ENCODE data around the gene HSP90AA1.
"Not testable (repeated sequence)": the region's sequence is repeated elsewhere in the genome, so short reads cannot be mapped to it uniquely, and the experiment has no call there.

The HSP90AA1 gene

DNA sequence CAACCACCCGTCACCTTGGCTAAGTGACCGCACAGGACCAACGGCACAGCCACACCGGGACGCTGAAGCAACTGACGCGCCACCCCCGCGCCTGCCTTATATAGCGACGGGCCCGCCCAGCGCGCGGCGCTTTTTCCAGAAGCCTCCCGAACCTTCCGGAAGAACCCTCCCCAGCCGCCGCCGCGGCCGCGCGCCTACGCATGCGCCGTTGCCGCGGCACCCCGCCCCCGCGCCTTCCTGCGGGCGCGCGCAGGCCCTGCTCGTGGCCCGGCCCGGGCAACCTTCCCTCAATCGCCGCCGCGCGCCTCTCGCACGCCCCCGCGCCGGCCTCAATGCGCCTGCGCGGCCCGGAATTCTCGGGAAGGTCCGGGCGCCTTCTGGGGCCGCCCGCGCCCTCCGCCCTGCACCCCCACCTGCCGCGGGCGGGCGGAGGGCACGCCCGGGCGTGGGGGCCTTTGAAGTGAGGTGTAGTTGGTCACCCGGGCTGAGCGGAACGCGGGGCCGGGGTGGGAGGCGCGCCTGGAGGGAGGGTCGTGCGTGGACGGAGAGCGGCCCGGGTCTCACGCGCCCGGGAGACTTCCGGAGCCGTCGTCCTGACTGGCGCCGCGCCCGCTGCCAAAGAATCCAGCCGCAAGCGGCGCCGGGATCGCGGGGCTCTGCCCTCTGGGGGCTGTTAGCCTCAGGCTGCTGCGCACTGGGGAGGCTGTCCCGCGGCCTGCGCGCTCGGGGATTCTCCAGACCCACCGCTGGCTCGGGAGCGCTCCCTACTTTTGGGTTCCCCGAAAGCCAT is at the start of gene HSP90AA1:
Gene HSP90AA1 (minus strand): TSS at position 73 of the 790 bp plus-strand sequence. CDS start 666 bp downstream, outside the sequence.
- DNase-seq, result peak; percentile 100

DNA sequence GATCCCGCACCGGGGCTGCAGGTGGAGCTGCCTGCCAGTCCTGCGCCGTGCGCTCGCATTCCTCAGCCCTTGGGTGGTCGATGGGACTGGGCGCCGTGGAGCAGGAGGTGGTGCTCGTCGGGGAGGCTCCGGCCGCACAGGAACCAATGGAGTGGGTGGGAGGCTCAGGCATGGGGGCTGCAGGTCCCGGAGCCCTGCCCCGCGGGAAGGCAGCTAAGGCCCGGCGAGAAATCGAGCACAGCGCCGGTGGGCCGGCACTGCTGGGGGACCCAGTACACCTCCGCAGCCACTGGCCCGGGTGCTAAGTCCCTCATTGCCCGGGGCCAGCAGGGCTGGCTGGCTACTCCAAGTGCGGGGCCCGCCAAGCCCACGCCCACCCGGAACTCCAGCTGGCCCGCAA is 48.6 kb upstream of the HSP90AA1 start:
- not testable (repeated sequence) for DNase-seq

DNA sequence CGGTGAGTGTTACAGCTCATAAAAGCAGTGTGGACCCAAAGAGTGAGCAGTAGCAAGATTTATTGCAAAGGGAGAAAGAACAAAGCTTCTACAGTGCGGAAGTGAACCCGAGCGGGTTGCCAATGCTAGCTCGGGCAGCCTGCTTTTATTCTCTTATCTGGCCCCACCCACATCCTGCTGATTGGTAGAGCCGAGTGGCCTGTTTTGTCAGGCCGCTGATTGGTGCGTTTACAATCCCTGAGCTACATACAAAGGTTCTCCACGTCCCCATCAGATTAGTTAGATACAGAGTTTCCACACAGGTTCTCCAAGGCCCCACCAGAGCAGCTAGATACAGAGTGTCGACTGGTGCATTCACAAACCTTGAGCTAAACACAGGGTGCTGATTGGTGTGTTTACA is 47.9 kb upstream of the HSP90AA1 start:
- DNase-seq, result not testable (repeated sequence)

DNA sequence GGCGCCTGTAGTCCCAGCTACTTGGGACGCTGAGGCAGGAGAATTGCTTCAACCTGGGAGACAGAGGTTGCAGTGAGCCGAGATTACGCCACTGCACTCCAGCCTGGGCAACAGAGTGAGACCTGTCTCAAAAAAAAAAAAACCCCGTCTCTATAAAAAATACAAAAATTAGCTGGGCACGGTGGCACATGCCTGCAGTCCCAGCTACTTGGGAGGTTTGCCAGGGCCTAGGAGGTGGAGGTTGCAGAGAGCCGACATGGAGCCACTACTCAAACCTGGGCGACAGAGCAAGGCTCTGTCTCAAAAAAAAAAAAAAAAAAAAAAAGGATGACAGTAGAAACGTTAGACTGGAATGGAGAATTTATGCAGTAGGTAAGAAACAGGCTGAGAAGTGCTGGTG is 47.2 kb upstream of the HSP90AA1 start:
- not testable (repeated sequence) for DNase-seq

DNA sequence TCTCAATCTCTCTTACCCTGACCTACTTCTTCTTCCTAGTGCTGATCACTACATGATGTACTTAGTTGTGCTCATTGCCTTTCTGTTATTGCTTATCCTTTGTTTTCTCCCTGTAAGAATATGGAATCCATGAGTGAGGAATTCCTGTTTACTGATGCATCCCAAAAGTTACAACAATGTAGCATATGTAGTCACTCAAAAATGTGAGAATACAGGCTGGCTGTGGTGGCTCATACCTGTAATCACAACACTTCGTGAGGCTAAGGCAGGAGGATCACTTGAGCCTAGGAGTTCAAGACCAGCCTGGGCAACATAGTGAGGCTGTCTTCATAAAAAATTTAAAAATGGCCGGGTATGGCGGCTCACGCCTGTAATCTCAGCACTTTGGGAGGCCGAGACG is 44.9 kb upstream of the HSP90AA1 start:
- no peak for DNase-seq

DNA sequence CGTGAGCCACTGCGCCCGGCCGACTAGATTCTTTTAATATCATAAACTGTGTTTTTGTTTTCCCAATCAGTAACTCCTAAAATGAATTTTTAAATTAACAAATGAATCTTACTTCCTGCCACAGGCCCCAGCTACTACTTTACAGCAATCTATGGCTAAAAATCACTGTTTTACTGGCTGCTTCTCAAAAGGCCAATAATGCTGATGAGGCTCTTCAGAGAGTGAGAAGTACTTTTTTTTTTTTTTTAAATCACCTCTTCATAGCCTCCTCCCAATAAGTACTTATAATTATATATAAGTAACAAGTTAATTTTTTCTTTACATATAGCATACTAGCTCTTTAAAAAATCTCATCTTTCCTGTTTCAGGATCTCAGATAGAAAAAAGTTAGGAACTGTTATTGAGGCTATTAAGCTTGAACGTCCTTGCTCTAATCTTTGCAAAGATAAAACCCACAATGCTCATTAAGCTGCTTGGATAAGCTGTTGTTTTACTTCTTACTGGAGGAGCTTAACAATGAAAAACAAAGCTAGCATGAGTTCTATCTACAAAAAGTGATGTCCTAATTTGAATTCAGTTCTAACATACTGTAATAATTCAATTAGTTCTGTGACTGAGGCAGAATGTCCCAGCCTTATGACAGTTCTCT is 40.1 kb upstream of the HSP90AA1 start:
- no peak for DNase-seq

DNA sequence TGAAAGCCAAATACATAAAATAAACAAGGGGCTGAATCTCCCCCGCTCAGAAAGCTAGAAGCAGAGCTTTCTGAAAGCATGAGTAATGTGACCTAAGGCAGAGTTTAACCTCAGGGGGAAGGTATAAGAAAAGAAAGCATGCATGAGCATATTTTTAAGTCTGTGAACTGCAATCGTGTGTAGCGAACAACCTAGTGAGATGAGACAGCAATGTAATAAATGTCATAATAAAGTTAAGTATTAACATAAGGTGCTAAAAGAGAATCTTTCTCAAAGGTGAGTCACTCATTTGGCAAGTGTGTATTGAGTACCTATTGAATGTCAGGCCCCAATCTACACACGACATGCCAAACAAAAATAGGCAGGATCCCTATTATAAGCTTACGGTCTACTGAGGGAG is 38.7 kb upstream of the HSP90AA1 start:
- DNase-seq, result no peak

DNA sequence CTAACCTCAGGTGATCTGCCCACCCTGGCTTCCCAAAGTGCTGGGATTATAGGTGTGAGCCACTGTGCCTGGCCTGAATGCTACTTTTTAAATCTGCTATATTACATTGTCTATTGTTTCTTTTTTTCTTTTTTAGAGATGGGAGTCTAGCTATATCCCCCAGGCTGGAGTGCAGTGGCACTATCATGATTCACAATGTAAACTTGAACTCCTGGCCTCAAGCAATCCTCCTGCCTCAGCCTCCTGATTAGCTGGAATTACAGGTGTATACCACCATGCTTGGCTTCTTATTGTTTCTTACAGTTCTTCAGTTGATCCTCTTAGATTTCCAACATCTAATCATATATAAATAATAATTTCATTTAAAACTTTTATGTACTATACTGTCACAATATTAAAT is 37.6 kb upstream of the HSP90AA1 start:
- DNase-seq, result no peak

DNA sequence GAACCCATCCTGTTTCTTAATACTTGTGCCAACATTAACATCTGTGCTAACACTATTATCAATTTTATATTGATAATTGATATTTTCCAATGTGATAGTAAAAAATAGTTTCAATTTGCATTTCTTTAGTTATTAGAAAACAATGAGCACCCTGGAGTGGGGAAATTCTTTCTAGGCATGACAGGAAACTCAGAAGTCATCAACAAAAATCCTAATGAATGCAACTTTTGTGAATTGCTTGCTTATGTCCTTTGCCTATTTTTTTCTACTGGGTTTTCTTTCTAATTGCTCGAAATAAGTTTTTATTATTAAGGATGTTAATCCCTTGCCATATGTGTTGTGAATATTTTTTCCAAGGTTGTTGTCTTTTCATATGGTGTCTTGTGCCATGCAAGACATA is 34.7 kb upstream of the HSP90AA1 start:
- no peak for DNase-seq

DNA sequence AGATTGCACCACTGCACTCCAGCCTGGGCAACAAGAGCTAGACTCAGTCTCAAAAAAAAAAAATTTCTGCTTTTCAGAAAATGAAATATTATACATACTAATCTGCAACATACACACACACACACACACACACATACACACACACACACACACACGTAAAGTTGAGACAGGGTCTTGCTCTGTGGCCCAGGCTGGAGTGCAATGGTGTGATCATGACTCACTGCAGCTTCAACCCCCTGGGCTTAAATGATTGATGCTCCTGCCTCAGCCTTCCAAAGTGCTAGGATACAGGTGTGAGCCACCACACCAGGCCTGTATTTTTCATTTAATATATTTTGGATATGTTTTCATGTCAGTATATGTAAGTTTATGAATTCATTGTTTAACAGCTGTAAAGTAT is 34.0 kb upstream of the HSP90AA1 start:
- DNase-seq, result no peak

DNA sequence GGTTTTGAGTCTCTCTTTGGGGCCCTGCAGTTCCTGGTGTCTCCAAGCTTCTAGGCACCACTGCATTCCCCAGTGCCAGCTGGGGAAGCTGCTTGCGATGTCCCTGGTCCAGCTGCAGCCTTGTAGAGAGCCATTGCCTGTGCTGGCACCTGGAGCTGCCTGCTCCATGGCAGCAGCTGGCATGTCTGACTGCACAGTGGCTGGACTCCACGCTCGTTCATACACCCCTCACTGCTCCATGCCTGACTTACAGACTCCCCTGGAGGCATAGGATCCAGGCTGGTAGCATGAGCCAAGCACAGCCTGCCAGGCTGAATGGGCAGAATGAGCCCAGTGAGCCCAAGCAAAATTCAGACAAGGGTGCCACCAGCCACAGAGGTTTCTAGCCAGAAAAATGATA is 31.0 kb upstream of the HSP90AA1 start:
- DNase-seq, result no peak

DNA sequence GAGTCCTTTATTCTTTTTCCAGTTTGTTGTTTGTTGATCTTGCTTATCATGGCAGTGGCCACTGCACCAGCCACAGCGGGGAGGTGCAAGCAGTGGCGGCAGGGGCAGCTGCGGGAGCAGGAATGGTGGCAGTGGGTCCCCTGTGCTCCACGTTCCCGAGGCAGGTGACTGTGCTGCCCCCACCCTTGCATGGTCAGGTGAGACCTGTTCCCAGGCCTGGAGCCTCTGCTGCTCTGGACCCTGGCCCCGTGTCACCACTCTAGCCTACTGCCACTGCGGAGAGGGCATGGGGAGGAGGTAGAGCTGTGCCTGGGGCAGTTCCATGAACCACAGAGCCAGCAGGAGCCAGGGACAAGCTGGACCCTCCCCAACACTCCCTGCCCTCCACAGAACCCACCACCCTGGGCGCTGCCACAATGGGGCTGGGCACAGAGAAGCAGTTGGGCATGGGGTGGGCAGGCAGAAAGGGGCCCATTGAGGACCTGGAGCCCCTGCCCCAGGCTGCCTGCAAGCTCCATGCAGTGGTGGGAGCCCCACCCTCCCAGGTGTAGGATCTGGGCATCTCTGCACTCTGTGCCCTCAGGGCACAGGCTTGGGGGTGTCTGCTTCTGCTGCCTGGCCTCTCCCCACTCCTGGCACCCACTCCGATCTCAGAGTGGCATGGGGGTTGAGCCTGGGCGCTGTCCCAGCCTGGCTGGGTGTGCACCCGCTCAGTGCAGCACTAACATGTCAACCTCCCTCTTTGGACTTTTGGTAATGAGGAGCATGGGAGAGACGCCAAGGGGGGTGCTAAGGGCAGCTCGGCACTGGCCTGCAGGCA is 29.7 kb upstream of the HSP90AA1 start:
- DNase-seq, result no peak

DNA sequence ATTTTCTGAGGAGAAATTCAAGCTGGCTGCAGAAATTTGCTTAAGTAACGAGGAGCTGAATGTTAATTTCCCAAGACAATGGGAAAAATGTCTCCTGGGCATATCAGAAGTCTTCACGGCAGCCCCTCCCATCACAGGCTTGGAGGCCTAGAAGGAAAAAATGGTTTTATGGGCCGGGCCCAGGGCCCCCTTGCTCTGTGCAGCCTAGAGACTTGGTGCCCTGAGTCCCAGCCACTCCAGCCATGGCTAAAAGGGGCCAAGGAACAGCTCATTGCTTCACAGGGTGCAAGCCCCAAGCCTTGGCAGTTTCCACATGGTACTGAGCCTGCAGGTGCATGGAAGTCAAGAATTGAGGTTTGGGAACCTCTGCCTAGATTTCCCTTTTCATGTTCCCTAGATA is 24.3 kb upstream of the HSP90AA1 start:
- no peak for DNase-seq

DNA sequence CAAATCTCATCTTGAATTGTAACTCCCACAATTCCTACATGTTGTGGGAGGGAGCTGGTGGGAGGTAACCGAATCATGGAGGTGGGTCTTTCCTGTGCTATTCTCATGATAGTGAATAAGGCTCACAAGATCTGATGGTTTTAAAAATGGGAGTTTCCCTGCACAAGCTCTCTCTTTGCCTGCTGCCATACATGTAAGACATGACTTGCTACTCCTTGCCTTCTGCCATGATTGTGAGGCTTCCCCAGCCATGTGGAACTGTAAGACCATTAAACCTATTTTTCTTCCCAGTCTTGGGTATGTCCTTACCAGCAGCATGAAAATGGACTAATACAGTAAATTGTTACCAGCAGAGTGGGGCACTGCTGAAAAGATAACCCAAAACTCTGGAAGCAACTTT is 22.5 kb upstream of the HSP90AA1 start:
- DNase-seq, result not testable (repeated sequence)

DNA sequence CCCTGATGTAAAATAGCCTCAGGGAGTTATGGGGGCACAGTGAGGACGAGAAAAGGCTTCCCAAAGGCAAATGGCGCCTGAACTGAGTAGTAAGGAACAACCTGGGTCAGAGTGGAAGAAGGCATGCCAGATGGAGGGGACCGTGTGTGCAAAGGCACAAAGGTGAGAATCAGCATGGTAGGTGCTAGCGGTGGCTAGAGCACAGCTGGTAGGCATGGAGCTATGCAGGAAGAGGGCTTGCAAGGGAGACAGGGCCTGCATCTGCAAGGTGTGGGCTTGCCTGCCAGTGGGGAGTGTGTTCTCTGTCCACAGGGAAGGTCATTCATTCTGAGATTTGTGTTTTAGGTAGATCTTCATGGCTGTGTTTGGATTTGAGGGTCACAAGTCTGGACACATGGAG is 18.5 kb upstream of the HSP90AA1 start:
- no peak for DNase-seq

DNA sequence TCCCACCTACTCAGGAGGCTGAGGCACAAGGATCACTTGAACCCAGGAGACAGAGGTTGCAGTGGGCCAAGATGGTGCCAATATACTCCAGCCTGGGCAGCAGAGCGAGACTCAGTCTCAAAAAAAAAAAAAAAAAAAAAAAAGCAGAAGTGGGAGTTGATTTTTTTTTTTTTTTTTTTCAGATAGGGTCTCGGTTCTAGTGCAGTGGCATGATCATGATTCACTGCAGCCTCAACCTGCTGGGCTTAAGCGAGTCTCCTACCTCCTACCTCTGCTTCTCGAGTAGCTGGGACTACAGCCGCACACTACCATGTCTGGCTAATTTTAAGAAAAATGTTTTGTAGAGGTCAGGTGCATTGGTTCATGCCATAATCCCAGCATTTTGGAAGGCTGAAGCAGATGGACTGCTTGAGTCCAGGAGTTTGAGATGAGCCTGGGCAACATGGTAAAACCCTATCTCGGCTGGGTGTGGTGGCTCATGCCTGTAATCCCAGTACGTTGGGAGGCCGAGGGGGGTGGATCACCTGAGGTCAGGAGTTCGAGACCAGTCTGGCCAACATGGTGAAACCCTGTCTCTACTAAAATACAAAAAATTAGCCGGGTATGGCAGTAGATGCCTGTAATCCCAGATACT is 16.3 kb upstream of the HSP90AA1 start:
- no peak for DNase-seq

DNA sequence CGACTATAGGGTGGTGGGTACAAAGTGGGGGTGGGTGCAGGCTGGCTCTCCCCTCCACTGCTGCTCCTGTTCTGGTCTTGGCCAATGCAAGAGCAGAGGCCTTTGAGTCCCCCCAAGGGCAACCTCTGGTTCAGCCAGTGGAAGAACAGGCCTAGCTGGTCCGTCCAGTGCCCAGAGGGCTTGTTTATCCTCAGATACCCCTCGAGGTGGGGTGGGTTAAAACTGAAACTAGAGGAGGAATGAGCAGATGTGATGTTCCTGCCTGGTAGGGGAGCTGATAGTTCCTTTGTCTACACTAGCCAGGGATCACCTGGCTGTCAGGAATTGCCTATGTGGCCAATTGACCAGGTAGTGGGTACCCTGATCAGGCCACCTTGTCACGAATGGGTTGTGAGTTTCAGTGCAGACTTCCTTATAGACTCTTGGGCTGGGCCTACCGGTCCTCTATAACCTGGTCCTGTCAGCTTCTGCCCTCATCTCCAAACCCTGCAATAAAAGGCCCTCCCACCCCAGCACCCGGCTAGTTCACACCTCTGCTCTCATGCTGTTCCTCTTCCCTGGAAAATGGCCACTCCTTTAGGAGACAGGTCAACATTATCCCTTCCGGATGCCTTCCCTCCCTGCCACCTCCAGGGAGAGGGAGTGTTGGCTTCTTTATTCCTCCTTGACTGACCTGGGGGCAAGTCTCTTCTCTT is 10.7 kb upstream of the HSP90AA1 start:
- DNase-seq, result no peak

DNA sequence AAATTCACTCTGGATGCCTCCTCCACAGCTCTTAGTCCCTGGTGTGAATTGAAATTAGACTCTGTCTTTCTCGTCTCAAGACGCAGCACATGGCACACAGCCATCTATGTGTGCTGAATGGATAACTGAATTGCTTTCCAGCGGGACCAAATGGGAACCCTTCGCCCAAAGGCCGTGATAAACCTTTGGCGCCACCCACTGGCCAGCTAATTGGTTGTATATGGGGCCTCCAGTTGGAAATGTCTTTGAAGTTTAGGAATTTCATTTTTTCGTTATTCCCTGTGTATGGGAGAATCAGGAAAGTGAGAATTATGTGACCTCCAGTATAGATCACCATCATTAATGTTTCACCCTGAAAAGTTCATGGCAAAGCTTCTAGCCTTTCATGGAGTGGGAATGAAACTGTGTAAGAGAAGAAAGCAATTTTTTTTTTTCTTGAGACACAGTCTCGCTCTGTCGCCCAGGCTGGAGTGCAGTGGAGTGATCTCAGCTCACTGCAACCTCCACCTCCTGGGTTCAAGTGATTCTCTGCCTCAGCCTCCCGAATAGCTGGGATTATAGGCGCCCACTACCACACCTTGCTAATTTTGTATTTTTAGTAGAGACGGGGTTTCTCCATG is 9.8 kb upstream of the HSP90AA1 start:
- peak; percentile 84 for DNase-seq

DNA sequence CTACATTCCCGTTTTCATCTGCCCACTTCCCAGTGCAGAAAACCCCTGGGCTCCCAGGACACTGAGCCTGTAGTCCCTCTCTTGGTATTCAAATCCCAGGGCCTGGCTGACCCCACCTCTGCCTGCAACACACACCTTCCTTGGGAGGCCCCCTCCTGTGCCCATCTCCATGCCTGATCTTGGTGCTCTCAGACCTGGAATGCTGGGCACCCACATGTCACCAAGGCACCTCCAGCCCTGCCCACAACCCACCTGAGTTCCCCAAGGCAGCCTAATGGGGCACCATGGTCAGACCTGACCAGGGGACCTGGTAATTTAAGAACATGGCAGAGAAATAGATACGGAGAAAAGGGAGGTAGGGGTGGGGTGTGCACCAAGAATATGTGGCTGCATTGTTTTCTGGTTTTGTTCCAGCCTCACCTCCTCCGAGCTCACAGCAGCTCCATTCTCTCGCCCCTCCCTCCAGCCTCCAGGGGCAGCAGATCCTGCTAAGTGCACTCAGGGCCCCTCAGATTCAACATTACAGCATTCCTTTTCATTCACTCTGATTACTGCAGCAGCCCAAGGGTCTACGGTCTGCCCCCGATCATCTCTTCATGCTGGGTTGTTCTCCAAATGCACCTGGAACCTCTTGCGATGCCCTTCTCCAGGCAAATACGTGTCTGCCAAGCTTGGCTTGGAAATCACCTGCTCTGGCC is 9.2 kb upstream of the HSP90AA1 start:
- no peak for DNase-seq

DNA sequence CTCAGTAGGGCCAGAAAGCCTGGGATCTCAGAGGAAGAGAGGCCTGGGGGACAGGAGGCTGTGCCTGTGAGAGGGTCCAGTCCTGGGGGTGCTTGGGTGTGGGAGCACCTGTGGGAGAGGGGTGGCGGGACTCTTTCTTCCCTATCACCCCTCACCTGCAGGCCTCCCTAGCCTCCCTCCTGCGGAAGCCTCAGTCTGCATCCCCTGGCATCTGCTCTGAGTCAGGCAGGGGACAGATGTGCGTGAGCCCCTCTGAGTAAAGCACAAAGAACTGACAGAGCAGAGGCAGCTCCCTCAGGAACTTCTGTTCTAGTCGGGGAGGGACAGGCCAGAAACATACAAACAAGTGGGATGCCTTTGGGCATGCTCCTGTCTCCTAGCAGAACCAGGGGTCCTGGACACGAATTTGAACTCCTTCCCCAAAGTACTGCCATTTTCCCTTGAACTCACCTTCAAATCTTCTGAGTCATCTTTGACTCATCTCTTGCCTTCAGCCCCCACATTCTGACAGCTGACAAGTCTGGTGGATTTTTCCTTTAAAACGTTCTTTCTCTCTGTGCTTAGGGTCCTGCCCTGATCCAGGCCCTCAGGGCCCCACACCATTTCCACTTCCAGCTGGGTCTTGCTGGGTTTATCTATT is 8.5 kb upstream of the HSP90AA1 start:
- DNase-seq, result peak; percentile 58

DNA sequence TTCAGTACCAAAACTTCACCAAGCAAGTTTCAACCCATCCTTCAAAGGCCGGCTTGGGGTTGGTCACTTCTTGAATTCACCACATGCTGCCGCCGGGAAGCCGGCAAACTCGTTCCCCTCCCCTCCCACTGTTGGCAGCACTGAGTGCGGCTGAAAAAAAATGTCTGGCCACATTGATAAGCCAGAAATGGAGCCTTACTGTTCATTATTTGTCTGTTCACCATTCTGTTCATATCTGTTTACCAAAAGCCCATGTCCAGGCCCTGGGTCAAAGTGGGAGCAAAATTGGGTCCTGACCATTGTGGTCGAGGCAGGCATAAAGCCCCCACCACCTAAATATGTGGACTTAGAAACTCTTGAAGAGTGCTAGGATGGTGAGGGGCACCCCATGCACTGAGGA is 7.3 kb upstream of the HSP90AA1 start:
- no peak for DNase-seq

Measured in activated CD8-positive, alpha-beta memory T cell treated with anti-CD3 and anti-CD28 coated beads, Interleukin-2, amount 50 U/mL, for 48 hours (primary cell).